ENCODE results near the gene ADH5.

- TF ChIP-seq CTCF (IDR thresholded peaks at IDR 0.05; ENCODE audit: control extremely low read depth in 1 of 3, insufficient read depth in 1 of 3, low read depth in 1 of 3, low read length in 3 of 3): no peak
- no peak for TF ChIP-seq SP2 (IDR thresholded peaks at IDR 0.05; ENCODE audit: low read length)
- no peak for TF ChIP-seq POLR2A (IDR thresholded peaks at IDR 0.05; ENCODE audit: control extremely low read depth in 1 of 2, low read depth in 2 of 2, low read length in 2 of 2)
- TF ChIP-seq MAX (IDR thresholded peaks at IDR 0.05): no peak
- TF ChIP-seq SRF (IDR thresholded peaks at IDR 0.05; ENCODE audit: low read depth, low read length): no peak
- no peak for TF ChIP-seq ZNF274 (IDR thresholded peaks at IDR 0.05; ENCODE audit: borderline replicate concordance, extremely low read depth, low read length)
- TF ChIP-seq BACH1 (IDR thresholded peaks at IDR 0.05; ENCODE audit: low read length): no peak
- TF ChIP-seq TAF1 (IDR thresholded peaks at IDR 0.05; ENCODE audit: low read depth, low read length): no peak
- no peak for TF ChIP-seq RFX5 (IDR thresholded peaks at IDR 0.05; ENCODE audit: borderline replicate concordance, low read depth, low read length)
- no peak for TF ChIP-seq CHD1 (IDR thresholded peaks at IDR 0.05; ENCODE audit: low read depth, low read length)
- TF ChIP-seq FOSL1 (IDR thresholded peaks at IDR 0.05; ENCODE audit: insufficient read depth, low read depth, low read length): no peak
- no peak for TF ChIP-seq JUND (IDR thresholded peaks at IDR 0.05; ENCODE audit: low read length)
- TF ChIP-seq YY1 (IDR thresholded peaks at IDR 0.05; ENCODE audit: low read depth, low read length): no peak
Measured at GRCh38 chr4:99024481-99025275, 63.9 kb downstream of the ADH5 start.
